HEK293 (cell line): ENCODE data around the gene SLC40A1.

Experiments used
- AEBP2 ChIP-seq: fragments of 450-650 bp; formaldehyde crosslinking; IDR thresholded peaks from 2 replicates; pipeline ENCODE4 v1.5.1; 2016; ENCODE audit warnings: missing biosample characterization, missing genetic modification characterization, borderline replicate concordance
- CTCF ChIP-seq: fragments of 450-650 bp; formaldehyde crosslinking; IDR thresholded peaks from 2 replicates; pipeline ENCODE4 v1.5.1; 2016; ENCODE audit warnings: missing biosample characterization, missing genetic modification characterization

GRCh38 chr2:189558516-189559272 is 21.9 kb downstream of the SLC40A1 start:
- no peak for TF ChIP-seq CTCF (tag by site-specific recombination)
- TF ChIP-seq AEBP2 (tag by site-specific recombination): no peak
